Measurements from ENCODE around the gene POU2F2.

DNA sequence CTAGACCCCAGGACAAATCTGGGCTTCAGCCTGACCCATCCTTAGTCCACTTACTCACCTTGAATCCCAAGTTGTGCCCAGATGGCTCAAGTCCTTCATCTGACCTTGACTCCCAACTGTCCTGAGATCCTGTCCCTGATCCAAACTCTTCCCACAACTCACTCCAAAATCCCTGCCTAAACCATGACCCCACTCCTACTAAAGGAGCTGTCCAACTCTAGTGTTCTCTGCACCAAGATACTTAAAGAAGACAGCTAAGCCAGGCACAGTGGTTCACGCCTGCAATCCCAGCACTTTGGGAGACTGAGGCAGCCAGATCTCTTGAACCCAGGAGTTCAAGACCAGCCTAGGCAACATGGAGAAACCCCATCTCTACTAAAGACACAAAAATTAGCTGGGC is 8.5 kb downstream of the POU2F2 start:
- TF ChIP-seq, protein P1, sequence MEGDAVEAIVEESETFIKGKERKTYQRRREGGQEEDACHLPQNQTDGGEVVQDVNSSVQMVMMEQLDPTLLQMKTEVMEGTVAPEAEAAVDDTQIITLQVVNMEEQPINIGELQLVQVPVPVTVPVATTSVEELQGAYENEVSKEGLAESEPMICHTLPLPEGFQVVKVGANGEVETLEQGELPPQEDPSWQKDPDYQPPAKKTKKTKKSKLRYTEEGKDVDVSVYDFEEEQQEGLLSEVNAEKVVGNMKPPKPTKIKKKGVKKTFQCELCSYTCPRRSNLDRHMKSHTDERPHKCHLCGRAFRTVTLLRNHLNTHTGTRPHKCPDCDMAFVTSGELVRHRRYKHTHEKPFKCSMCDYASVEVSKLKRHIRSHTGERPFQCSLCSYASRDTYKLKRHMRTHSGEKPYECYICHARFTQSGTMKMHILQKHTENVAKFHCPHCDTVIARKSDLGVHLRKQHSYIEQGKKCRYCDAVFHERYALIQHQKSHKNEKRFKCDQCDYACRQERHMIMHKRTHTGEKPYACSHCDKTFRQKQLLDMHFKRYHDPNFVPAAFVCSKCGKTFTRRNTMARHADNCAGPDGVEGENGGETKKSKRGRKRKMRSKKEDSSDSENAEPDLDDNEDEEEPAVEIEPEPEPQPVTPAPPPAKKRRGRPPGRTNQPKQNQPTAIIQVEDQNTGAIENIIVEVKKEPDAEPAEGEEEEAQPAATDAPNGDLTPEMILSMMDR (conservative IDR thresholded peaks at IDR 0.05): no peak
- no peak for TF ChIP-seq ZFX (IDR thresholded peaks at IDR 0.05)

Data from C4-2B (cell line).